GM10248 (cell line): Measurements from ENCODE around the gene THBS3.
A peak's percentile ranks its signal among the peaks of the same experiment; 100 is the strongest.

Experiments used
- CTCF ChIA-PET: fragments of 300-600 bp; sonication (Branson Sonifier 250); formaldehyde crosslinking; extraction: SDS; loops from one replicate; lab custom pipeline; 2021; ENCODE audit warnings: antibody characterized with exemption; lab: Yijun Ruan, JAX
- POLR2A ChIA-PET: fragments of 350-650 bp; sonication (Branson Sonifier 250); formaldehyde crosslinking; extraction: SDS; loops from one replicate; lab custom pipeline; 2020; ENCODE audit warnings: antibody characterized with exemption; lab: Yijun Ruan, JAX
- DNase-seq: peaks from one replicate; pipeline ENCODE4 v3.0.0; 2012; ENCODE audit errors: extremely low spot score
- TF ChIP-seq, protein P1 (sequence below): IDR thresholded peaks from 2 replicates; pipeline ENCODE4 v1.5.1; 2012; ENCODE audit warnings: mild to moderate bottlenecking, low read depth; ENCODE audit errors: extremely low read depth, missing control alignments, control extremely low read depth

THBS3 gene

DNA sequence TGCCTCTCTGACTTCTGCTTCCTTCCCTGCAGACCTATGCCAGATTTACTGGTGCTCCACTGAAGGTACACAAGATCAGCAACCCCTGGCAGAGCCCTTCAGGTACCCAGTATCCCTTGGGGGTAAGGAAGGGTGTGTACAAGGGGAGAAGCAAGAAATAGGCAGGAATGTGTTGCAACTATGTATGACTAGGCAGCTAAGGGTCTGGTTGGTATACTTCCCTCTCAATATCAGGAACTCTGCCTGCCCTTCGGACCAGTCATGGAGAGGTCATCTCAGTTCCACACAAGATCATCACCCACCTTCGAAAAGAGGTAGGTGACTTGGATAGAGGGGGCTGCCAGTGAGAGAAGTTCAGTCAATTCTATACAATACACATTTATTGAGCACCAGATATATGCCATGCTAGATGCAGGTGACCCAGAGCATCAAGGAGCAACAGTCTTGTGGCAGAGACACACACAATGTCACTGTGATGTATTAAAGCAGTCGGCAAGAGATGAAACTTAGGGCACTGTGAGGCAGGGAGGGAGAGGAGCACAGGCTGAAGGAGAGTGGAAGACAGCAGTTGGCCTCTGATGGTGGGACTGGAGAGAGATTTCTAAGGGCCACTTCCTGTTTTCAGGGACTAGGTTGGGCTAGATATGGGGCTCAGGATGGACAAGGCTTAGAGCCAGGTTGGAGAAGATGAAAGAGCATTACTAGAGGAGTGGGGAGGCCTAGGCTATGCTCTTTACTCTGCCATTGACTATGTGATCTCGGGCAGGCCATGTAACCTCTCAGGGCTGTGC is 2.8 kb upstream of the THBS3 start:
- POLR2A ChIA-PET: interaction anchor here (0.6 kb wide), 1 partner anchor 71 kb away, joined by 4 read pairs; no protein-coding TSS in a partner anchor
- no peak for DNase-seq
- TF ChIP-seq, protein P1, sequence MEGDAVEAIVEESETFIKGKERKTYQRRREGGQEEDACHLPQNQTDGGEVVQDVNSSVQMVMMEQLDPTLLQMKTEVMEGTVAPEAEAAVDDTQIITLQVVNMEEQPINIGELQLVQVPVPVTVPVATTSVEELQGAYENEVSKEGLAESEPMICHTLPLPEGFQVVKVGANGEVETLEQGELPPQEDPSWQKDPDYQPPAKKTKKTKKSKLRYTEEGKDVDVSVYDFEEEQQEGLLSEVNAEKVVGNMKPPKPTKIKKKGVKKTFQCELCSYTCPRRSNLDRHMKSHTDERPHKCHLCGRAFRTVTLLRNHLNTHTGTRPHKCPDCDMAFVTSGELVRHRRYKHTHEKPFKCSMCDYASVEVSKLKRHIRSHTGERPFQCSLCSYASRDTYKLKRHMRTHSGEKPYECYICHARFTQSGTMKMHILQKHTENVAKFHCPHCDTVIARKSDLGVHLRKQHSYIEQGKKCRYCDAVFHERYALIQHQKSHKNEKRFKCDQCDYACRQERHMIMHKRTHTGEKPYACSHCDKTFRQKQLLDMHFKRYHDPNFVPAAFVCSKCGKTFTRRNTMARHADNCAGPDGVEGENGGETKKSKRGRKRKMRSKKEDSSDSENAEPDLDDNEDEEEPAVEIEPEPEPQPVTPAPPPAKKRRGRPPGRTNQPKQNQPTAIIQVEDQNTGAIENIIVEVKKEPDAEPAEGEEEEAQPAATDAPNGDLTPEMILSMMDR: no peak
- CTCF ChIA-PET: interaction anchor here (1.7 to 9.1 kb wide), 2 partner anchors 17 to 38 kb away, joined by 7 to 76 read pairs; partner anchors contain the start of gene KRTCAP2

DNA sequence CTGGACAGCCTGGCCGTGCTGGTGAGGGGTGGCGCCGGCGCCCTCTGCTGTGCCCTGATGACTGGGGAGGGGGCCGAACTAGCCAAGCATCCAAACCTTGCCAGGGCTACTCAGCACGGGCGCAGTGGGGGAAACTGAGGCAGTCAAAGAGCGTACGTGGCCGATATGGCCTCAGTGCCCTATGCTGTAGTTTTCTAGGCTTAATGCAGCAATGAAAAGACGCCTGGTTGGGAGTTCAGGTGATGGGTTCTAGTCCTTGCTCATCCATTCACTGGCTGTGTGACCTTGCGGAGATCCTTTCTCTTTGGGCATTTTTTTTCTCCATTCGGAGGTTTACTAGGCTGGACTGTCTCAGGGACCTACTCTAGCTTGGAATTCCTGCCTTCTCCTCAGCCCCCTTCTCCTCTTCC is 1.6 kb upstream of the THBS3 start:
- ChIA-PET POLR2A (interaction anchor here (0.7 kb wide), 1 partner anchor 15 kb away, joined by 5 read pairs; no protein-coding TSS in a partner anchor), CTCF (interaction anchor here (1.3 to 9.1 kb wide), 4 partner anchors 16 to 41 kb away, joined by 7 to 76 read pairs (median 20); partner anchors contain the start of gene KRTCAP2)
- no peak for DNase-seq
- TF ChIP-seq, protein P1: no peak

DNA sequence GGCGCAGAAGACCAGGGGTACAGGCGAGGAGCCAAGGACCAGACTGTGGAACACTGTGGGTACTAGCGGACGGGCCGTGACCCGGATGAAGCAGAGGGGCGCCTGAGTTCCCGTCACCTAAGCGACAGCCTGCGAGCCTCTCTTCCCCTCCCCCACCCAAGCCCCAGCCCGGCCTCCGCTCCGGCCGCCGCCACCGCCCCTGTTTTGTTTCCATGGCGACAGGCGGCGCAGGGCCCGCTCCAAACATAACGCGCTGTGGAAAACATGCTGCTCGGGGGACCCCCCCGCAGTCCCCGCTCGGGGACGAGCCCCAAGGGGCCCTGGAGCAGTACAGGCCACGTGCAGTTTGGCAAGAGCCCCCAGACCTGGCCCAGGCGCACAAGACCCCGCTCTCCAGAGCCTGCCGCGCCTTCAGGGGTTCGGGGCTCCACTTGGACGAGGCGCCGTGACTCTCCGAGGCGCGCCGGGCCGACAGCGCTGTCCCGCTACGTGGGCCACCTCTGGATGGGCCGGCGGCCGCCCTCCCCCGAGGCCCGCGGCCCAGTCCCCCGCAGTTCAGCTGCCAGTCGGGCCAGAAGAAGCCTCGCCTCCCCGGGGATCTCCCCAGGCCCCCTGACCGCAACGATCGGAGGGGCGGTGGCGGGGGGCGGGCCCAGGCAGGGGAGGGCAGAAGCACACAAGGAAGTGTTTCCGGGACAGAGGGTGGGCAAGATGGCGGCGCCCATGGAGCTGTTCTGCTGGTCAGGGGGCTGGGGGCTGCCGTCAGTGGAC is 1.0 kb upstream of the THBS3 start, which contains the start of gene MTX1:
MTX1 (plus strand) TSS at position 155 of the 771 bp plus-strand sequence; CDS start at position 265, 110 bp downstream.
- CTCF ChIA-PET: interaction anchor here (1.3 to 9.1 kb wide), 9 partner anchors 10 to 42 kb away, joined by 3 to 88 read pairs (median 10); partner anchors contain the start of gene KRTCAP2
- peak; percentile 92 for DNase-seq
- TF ChIP-seq, protein P1: no peak
- POLR2A ChIA-PET: no interaction called here

DNA sequence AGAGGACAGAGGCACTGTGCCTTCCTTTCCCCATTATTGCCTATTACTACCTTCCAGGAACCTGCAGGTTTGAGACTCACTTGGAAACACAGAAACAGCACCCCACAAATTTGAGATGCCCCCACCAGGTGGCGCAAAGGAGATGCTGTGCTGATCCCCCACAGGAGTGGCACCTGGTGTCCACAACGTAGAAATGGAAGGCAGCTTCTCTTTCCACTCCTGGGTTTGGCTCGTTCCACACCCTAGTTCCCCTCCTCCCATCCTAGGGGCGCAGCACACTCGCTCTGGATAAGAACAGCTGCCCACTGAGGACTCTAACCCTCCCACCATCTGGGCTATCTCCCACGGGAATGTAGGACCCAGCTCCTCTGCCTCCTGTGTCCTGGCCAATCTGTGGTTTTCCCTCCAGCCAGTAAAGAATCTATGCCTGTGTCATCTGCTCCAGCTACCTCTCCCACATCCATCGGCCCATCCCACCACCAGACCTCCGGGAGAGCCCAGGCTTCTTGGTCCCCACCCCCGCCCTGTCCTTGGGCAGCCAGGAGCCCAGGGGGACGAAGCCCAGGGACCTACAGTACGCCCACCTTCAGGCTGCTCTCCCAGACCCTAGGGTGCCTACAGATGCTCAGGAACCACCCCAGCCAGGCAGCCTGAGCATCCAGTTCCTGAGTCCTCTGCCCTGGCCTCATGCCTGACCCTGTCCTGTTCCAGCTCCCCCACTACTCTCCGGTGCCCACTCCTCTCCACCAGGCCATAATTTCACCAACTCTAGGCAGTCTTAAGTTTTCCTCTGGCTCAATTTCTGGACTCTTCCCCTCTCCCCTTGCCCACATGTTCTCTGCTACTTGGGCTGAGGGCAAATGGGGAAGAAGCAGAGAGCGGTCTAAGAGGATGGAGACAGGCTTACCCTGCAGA is 549 bp downstream of the THBS3 start:
- CTCF ChIA-PET: interaction anchor here (0.8 to 9.1 kb wide), 24 partner anchors 8 to 860 kb away, joined by 3 to 88 read pairs (median 6); partner anchors contain the start of gene KRTCAP2
- TF ChIP-seq, protein P1: peak; percentile 80
- POLR2A ChIA-PET: interaction anchor here (1.0 to 1.5 kb wide), 2 partner anchors 14 to 37 kb away, joined by 3 to 4 read pairs; no protein-coding TSS in a partner anchor
- DNase-seq: peak; percentile 81

DNA sequence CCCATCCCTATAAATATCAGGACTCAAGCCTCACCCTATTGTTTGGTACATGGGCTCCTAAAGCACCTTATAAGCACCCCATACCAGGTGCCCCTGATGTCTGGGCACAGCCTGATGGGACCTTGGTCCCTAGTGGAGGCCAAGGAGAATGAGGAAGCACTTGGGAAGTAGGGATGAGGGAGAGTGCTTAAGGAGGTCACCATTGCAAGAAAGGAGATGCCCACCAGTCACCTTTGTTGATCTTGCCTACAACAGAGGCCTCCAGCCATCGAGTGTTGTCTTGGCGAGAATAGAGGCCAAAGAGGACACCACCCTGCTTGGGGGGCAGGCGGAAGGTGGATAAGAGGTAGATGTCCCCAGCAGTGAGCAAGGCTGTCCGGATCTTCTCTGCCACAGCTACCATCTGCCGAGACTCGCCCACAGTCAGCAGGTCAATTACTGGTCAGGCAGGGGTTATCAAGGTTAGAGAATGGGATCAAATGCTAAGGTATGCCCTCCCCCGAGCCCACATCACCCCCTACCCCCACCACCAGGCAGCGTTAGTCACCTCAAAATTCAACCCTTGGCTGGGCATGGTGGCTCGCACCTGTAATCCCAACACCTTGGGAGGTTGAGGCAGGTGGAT is 1.6 kb downstream of the THBS3 start:
- DNase-seq: no peak
- ChIA-PET POLR2A (no interaction called here), CTCF (interaction anchor here (1.5 to 9.1 kb wide), 6 partner anchors 9 to 142 kb away, joined by 3 to 88 read pairs (median 18); a partner anchor contains a TSS)
- TF ChIP-seq, protein P1: no peak
